ENCODE measurements around the gene SLC26A11. TPM values are rescaled to one million over a fixed set of nuclear protein-coding genes. Genes with fewer than 3 reads are reported as not detected.

The SLC26A11 gene
- total RNA-seq, 1 donor from 2014 or later, result 50.1 TPM

DNA sequence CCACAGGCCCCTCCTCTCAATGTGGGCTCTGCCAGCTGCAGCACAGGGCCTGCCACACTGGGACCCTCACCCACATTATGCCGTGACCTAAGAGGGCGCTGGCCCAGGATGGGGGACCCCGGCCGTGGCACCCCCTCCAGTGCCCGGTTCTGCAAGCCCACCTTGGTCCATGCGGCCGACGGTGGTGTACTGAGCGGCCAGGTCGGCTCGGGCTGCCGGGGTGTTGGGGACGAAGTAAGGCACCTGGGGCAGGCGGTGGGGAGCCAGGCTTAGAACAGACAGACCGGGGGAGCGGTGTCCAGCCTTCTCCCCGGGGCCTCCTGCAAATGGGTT lies 6.6 kb upstream of the SLC26A11 start:
- H3K27me3 Mint-ChIP-seq (ENCODE audit: unreplicated experiment), result peaks cover 4% of the 10 kb centered on the region
- no peaks in the 10 kb centered on the region for H3K9me3 Mint-ChIP-seq (ENCODE audit: unreplicated experiment)
- H3K4me3 Mint-ChIP-seq (ENCODE audit: unreplicated experiment), result no peak overlapping the region
- H3K4me1 Mint-ChIP-seq (ENCODE audit: unreplicated experiment), result peaks cover 4% of the 10 kb centered on the region
- H3K27ac Mint-ChIP-seq (ENCODE audit: unreplicated experiment), result no peak overlapping the region
- no peak for DNase-seq (ENCODE audit: low spot score)
- peaks cover 42% of the 10 kb centered on the region for H3K36me3 Mint-ChIP-seq (ENCODE audit: low read depth, unreplicated experiment)
- TF ChIP-seq, protein P1, sequence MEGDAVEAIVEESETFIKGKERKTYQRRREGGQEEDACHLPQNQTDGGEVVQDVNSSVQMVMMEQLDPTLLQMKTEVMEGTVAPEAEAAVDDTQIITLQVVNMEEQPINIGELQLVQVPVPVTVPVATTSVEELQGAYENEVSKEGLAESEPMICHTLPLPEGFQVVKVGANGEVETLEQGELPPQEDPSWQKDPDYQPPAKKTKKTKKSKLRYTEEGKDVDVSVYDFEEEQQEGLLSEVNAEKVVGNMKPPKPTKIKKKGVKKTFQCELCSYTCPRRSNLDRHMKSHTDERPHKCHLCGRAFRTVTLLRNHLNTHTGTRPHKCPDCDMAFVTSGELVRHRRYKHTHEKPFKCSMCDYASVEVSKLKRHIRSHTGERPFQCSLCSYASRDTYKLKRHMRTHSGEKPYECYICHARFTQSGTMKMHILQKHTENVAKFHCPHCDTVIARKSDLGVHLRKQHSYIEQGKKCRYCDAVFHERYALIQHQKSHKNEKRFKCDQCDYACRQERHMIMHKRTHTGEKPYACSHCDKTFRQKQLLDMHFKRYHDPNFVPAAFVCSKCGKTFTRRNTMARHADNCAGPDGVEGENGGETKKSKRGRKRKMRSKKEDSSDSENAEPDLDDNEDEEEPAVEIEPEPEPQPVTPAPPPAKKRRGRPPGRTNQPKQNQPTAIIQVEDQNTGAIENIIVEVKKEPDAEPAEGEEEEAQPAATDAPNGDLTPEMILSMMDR (IDR thresholded peaks at IDR 0.05; ENCODE audit: unreplicated experiment), result no peak

DNA sequence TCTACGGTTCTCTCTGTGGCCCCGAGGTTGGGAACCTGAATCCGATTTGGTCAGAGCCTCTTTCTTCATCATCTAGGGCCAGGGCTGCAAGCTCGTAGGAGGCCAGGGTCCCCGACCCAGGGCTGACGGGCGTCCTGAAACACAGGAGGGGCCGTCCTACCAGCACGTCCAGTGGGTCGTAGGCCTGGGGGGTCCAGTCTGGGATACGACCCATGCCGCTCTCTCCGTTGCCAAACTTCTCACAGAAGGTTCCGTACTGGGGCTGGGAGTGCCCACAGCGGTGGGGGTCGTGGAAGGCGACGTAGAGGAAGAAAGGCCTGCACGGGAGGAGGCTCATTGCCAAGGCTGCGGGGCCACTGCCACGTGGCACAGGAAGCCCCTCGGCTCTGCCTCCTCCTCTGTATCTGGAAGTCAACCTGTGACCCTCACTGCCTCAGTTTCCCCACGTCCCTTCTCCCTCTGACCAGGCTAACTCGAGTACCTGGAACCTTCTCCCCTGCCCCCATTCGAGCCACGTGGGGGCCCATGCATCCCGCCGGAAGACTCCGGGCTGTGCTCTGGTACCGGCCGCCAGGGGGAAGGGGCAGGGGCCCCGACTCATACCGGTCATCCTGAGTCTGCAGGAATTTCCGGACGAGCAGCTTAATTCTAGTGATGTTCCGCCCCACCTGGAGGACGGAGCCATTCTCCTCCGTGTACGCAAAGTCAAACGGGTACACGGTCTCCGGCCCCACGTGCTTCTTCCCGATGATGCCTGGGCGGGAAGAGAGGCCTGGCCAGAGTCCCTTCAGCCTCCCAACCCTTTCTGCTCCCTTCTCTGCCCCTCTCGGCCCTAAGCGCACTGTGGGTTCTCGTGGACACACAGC lies 6.0 kb upstream of the SLC26A11 start:
- Mint-ChIP-seq H3K9me3 (ENCODE audit: unreplicated experiment) (no peaks in the 10 kb centered on the region), H3K4me1 (ENCODE audit: unreplicated experiment) (peaks cover 11% of the 10 kb centered on the region), H3K4me3 (ENCODE audit: unreplicated experiment) (no peak overlapping the region), H3K27me3 (ENCODE audit: unreplicated experiment) (peaks cover 6% of the 10 kb centered on the region), H3K27ac (ENCODE audit: unreplicated experiment) (no peak overlapping the region), H3K36me3 (ENCODE audit: low read depth, unreplicated experiment) (peaks cover 39% of the 10 kb centered on the region)
- TF ChIP-seq, protein P1 (IDR thresholded peaks at IDR 0.05; ENCODE audit: unreplicated experiment), result no peak
- no peak for DNase-seq (ENCODE audit: low spot score)

DNA sequence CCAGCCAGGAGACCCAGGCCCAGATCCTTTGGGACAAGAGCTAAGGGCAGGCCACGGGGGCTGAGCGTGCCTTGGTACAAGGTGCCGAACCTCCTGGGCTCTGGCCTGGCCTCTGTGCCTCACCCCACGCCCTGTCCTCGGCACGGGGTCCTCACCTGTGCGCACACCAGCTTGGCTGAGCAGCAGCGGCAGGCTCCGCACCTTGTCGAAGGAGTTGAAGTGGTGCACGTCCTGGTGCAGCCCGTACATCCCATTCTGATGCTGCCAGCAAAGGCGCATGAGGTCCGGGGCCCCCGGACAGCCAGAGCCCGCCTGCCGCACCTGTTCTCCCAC lies 5.4 kb upstream of the SLC26A11 start:
- no peak for DNase-seq (ENCODE audit: low spot score)
- H3K36me3 Mint-ChIP-seq (ENCODE audit: low read depth, unreplicated experiment), result peaks cover 36% of the 10 kb centered on the region
- H3K4me1 Mint-ChIP-seq (ENCODE audit: unreplicated experiment), result peaks cover 13% of the 10 kb centered on the region
- H3K9me3 Mint-ChIP-seq (ENCODE audit: unreplicated experiment), result no peaks in the 10 kb centered on the region
- no peak overlapping the region for H3K4me3 Mint-ChIP-seq (ENCODE audit: unreplicated experiment)
- H3K27ac Mint-ChIP-seq (ENCODE audit: unreplicated experiment), result no peak overlapping the region
- H3K27me3 Mint-ChIP-seq (ENCODE audit: unreplicated experiment), result peaks cover 6% of the 10 kb centered on the region
- TF ChIP-seq, protein P1 (IDR thresholded peaks at IDR 0.05; ENCODE audit: unreplicated experiment), result no peak

DNA sequence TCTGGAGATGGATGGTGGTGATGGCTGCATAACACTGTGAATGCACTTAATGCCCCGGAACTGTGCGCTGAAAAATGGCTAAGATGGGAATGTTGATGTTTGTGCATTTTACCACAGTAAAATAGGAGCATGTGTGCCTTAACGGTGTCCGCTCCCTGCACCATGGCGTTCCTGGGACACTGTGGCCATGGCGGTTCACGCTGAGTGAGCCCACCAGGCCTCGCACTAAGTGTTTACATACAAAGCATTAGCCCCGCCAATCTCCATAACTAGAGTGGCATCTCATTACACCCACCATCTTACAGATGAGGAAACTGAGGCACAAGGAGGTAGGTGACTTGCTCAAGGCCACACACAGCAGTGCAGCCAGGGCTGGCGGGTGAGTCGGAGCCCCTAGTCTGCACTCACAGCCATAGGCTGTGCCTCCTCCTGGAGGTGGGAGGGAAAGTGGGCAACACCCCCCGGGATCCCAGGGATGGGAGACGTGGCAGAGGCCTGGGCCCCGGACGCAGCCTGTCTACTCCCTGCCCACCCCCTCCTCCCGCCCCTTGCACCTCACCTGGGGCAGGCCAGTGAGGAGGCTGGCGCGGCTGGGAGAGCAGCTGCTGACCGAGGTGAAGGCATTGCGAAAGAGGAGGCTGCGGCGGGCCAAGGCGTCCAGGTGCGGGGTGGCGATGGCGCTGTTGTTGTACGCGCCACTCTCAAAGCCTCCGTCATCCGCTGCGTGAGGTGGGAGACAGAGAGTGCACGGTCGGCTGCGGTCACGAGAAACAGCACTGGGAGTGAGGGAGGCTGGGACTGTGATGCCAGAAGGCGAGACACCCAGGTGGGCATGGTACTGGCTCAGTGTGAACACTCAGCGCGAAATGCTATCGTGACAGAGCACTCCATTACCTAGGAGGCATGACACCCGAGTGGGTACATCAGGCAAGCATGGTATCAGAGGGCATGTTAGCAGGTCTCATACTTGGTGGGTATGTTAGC lies 3.5 kb upstream of the SLC26A11 start:
- TF ChIP-seq, protein P1 (IDR thresholded peaks at IDR 0.05; ENCODE audit: unreplicated experiment), result no peak
- no peak for DNase-seq (ENCODE audit: low spot score)
- H3K27ac Mint-ChIP-seq (ENCODE audit: unreplicated experiment), result no peak overlapping the region
- no peaks in the 10 kb centered on the region for H3K9me3 Mint-ChIP-seq (ENCODE audit: unreplicated experiment)
- peaks cover 26% of the 10 kb centered on the region for H3K36me3 Mint-ChIP-seq (ENCODE audit: low read depth, unreplicated experiment)
- H3K27me3 Mint-ChIP-seq (ENCODE audit: unreplicated experiment), result peaks cover 4% of the 10 kb centered on the region
- H3K4me3 Mint-ChIP-seq (ENCODE audit: unreplicated experiment), result no peak overlapping the region
- peaks cover 15% of the 10 kb centered on the region for H3K4me1 Mint-ChIP-seq (ENCODE audit: unreplicated experiment)

All from endothelial cell (in vitro differentiated cells).